H9 (cell line): Measurements from ENCODE around the gene CMTM8. TPM values are rescaled to one million over a fixed set of nuclear protein-coding genes. Genes with fewer than 3 reads are reported as not detected.

Source experiments
- DNase-seq: peaks from one replicate; pipeline ENCODE4 v3.0.0-alpha.2; 2017
- H2AFZ ChIP-seq: one replicate; pipeline ENCODE4 v1.6.1; 2013; ENCODE audit warnings: mild to moderate bottlenecking, low read length, control low read depth, moderate library complexity
- H2AK5ac ChIP-seq: 2 replicates; pipeline ENCODE4 v1.6.1; 2013; ENCODE audit warnings: low read length, control low read depth, mixed read lengths; ENCODE audit not compliant: insufficient read length
- H2BK120ac ChIP-seq: one replicate; pipeline ENCODE4 v1.6.1; 2013; ENCODE audit warnings: low read depth, mild to moderate bottlenecking, low read length, control low read depth, inconsistent platforms; ENCODE audit not compliant: poor library complexity, severe bottlenecking
- H2BK12ac ChIP-seq: 2 replicates; pipeline ENCODE4 v1.6.1; 2013; ENCODE audit warnings: low read length, control low read depth, mixed read lengths, low read depth; ENCODE audit not compliant: insufficient read length
- H2BK15ac ChIP-seq: 2 replicates; pipeline ENCODE4 v1.6.1; 2013; ENCODE audit warnings: low read depth, low read length, control low read depth
- H2BK20ac ChIP-seq: one replicate; pipeline ENCODE4 v1.6.1; 2013; ENCODE audit warnings: low read depth, mild to moderate bottlenecking, low read length, control low read depth, inconsistent platforms; ENCODE audit not compliant: poor library complexity, severe bottlenecking
- H2BK5ac ChIP-seq: 2 replicates; pipeline ENCODE4 v1.6.1; 2013; ENCODE audit warnings: low read length, control low read depth, mixed read lengths; ENCODE audit not compliant: insufficient read length
- H3K14ac ChIP-seq: 2 replicates; pipeline ENCODE4 v1.6.1; 2013; ENCODE audit warnings: low read length, control low read depth; ENCODE audit not compliant: insufficient read depth
- H3K18ac ChIP-seq: 2 replicates; pipeline ENCODE4 v1.6.1; 2013; ENCODE audit warnings: low read depth, mild to moderate bottlenecking, mixed read lengths, low read length, control low read depth; ENCODE audit not compliant: insufficient read length
- H3K23ac ChIP-seq: 2 replicates; pipeline ENCODE4 v1.6.1; 2013; ENCODE audit warnings: low read length, control low read depth, mixed read lengths, low read depth; ENCODE audit not compliant: insufficient read length
- H3K23me2 ChIP-seq: 2 replicates; pipeline ENCODE4 v1.6.1; 2013; ENCODE audit warnings: low read depth, mild to moderate bottlenecking, mixed read lengths, low read length, control low read depth; ENCODE audit not compliant: insufficient read length, poor library complexity, severe bottlenecking
- H3K27ac ChIP-seq: 2 replicates; pipeline ENCODE4 v1.5.1; 2013; ENCODE audit warnings: low read length, control low read depth, mixed read lengths, low read depth; ENCODE audit not compliant: insufficient read length
- H3K27me3 ChIP-seq: 2 replicates; pipeline ENCODE4 v1.6.1; 2013; ENCODE audit warnings: low read length, control low read depth, inconsistent platforms; ENCODE audit not compliant: insufficient read depth
- H3K4ac ChIP-seq: 2 replicates; pipeline ENCODE4 v1.6.1; 2013; ENCODE audit warnings: low read depth, mild to moderate bottlenecking, control low read depth, inconsistent platforms, low read length, moderate library complexity
- H3K4me1 ChIP-seq: 2 replicates; pipeline ENCODE4 v1.6.1; 2013; ENCODE audit warnings: low read length, control low read depth, inconsistent platforms; ENCODE audit not compliant: insufficient read depth
- H3K4me2 ChIP-seq: 2 replicates; pipeline ENCODE4 v1.6.1; 2013; ENCODE audit warnings: low read length, control low read depth, mixed read lengths; ENCODE audit not compliant: insufficient read length, insufficient read depth
- H3K56ac ChIP-seq: 2 replicates; pipeline ENCODE4 v1.6.1; 2013; ENCODE audit warnings: low read depth, mild to moderate bottlenecking, mixed read lengths, low read length, control low read depth; ENCODE audit not compliant: insufficient read length
- H3K79me1 ChIP-seq: 2 replicates; pipeline ENCODE4 v1.6.1; 2013; ENCODE audit warnings: low read depth, mild to moderate bottlenecking, moderate library complexity, low read length, control low read depth, inconsistent platforms; ENCODE audit not compliant: insufficient read depth, poor library complexity, severe bottlenecking
- H3K79me2 ChIP-seq: 2 replicates; pipeline ENCODE4 v1.6.1; 2013; ENCODE audit warnings: low read length, control low read depth, inconsistent platforms; ENCODE audit not compliant: insufficient read depth
- H3K9ac ChIP-seq: 2 replicates; pipeline ENCODE4 v1.6.1; 2013; ENCODE audit warnings: low read length, control low read depth, mixed read lengths; ENCODE audit not compliant: insufficient read length; ENCODE audit errors: extremely low read depth
- H3K9me3 ChIP-seq: one replicate; pipeline ENCODE4 v1.6.1; 2013; ENCODE audit warnings: low read depth, low read length, inconsistent platforms; ENCODE audit not compliant: control insufficient read depth
- H3T11ph ChIP-seq: one replicate; pipeline ENCODE4 v1.6.1; 2013; ENCODE audit warnings: mild to moderate bottlenecking, low read length, control low read depth, inconsistent platforms
- H4K20me1 ChIP-seq: one replicate; pipeline ENCODE4 v1.6.1; 2013; ENCODE audit not compliant: control insufficient read depth, insufficient read length, insufficient read depth
- H4K5ac ChIP-seq: 2 replicates; pipeline ENCODE4 v1.6.1; 2013; ENCODE audit warnings: low read depth, mild to moderate bottlenecking, mixed read lengths, low read length, control low read depth; ENCODE audit not compliant: insufficient read length
- H4K8ac ChIP-seq: replicated peaks from 2 replicates; pipeline ENCODE4 v1.6.1; 2013; ENCODE audit warnings: low read length, control low read depth, mixed read lengths, low read depth; ENCODE audit not compliant: insufficient read length
- H4K91ac ChIP-seq: 2 replicates; pipeline ENCODE4 v1.6.1; 2013; ENCODE audit warnings: low read depth, mild to moderate bottlenecking, moderate library complexity, mixed read lengths, low read length, control low read depth; ENCODE audit not compliant: insufficient read length
- H3K27ac Mint-ChIP-seq, 3 experiments: 2 replicates in 2 of 3; 3 replicates in 1 of 3; pipeline ENCODE4 v1.8.0; 2020 to 2021; ENCODE audit warnings: mixed read lengths in 3 of 3, mild to moderate bottlenecking in 1 of 3, moderate library complexity in 1 of 3
- H3K27me3 Mint-ChIP-seq: 2 replicates; pipeline ENCODE4 v1.8.0; 2021; ENCODE audit warnings: low read depth, mild to moderate bottlenecking, moderate library complexity, mixed read lengths
- H3K36me3 Mint-ChIP-seq, 3 experiments: 2 replicates in 2 of 3; 3 replicates in 1 of 3; pipeline ENCODE4 v1.8.0; 2020 to 2021; ENCODE audit warnings: low read depth in 3 of 3, mixed read lengths in 3 of 3; ENCODE audit not compliant: insufficient read depth in 1 of 3
- H3K4me1 Mint-ChIP-seq, 2 experiments: 2 replicates each; pipeline ENCODE4 v1.8.0; 2020; ENCODE audit warnings: mixed read lengths in 2 of 2
- H3K4me3 Mint-ChIP-seq, 2 experiments: 2 replicates in 1 of 2; 3 replicates in 1 of 2; pipeline ENCODE4 v1.8.0; 2020 to 2021; ENCODE audit warnings: mild to moderate bottlenecking in 2 of 2, mixed read lengths in 2 of 2, moderate library complexity in 1 of 2
- H3K9me3 Mint-ChIP-seq, 2 experiments: 2 replicates in 1 of 2; 3 replicates in 1 of 2; pipeline ENCODE4 v1.8.0; 2020; ENCODE audit warnings: mild to moderate bottlenecking in 2 of 2, mixed read lengths in 2 of 2, moderate library complexity in 1 of 2
- WGBS: extraction: QIAGEN DNeasy Blood & Tissue Kit; methylation state at CpG from one replicate; pipeline ENCODE4 v1.1.7; 2013; ENCODE audit warnings: missing lambda C conversion rate, low lambda C conversion rate, mixed read lengths; ENCODE audit not compliant: insufficient read length; ENCODE audit errors: extremely low coverage; 5-methylcytosine and 5-hydroxymethylcytosine counted together
- total RNA-seq: library from RNA; stranded (reverse); gene quantifications from 2 replicates; pipeline ENCODE4 v1.2.1, GENCODE V29; 2021
- TF ChIP-seq, protein P1 (sequence below): fragments of 200-600 bp; sonication (generic); conservative IDR thresholded peaks from 3 replicates; pipeline ENCODE4 v1.8.0; 2021; ENCODE audit warnings: antibody characterized with exemption, mild to moderate bottlenecking

Gene CMTM8
- total RNA-seq, 1 experiment from 2014 or later, result 4.0 TPM

DNA sequence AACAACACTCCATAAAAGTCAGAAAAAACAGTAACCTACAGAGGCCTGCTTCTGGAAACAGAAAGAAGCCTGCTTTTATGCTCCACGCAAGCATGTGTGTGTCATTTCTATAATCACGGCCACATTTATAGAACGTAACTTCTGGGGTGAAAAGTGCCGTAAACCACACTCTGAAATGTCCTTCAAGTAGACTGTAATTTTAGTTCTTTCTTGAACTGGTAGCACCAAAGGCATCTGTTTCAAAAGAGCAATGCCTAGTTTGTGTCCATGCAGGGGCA lies 133.7 kb downstream of the CMTM8 start:
- Histone ChIP-seq H3K79me1 (no peaks in the 10 kb centered on the region), H3K4me1 (peaks cover 2% of the 10 kb centered on the region; the same call in 1 of the 2 replicates), H3K14ac (no peak overlapping the region), H3T11ph (no peak overlapping the region), H2BK120ac (no peak overlapping the region), H2BK12ac (no peak overlapping the region), H3K9ac (no peak overlapping the region), H2BK5ac (no peak overlapping the region), H3K9me3 (no peaks in the 10 kb centered on the region), H4K8ac (no peak overlapping the region), H3K23me2 (no peaks in the 10 kb centered on the region), H2AFZ (no peak overlapping the region), H3K27me3 (no peaks in the 10 kb centered on the region), H3K56ac (no peak overlapping the region), H2BK15ac (no peak overlapping the region), H4K5ac (no peak overlapping the region), H3K79me2 (no peaks in the 10 kb centered on the region), H3K4me2 (no peak overlapping the region), H2AK5ac (no peak overlapping the region), H3K4ac (no peak overlapping the region), H4K91ac (no peak overlapping the region), H4K20me1 (no peaks in the 10 kb centered on the region), H2BK20ac (no peak overlapping the region), H3K18ac (no peak overlapping the region), H3K23ac (no peak overlapping the region), H3K27ac (no peak overlapping the region)
- H3K9me3 Mint-ChIP-seq, result no peaks in the 10 kb centered on the region
- WGBS, result no CpG with 5 or more reads among the region's 4 CpGs
- H3K4me1 Mint-ChIP-seq, result peaks cover 11 to 13% of the 10 kb centered on the region in 2 experiments
- no peak for DNase-seq
- no peaks in the 10 kb centered on the region for H3K27me3 Mint-ChIP-seq
- no peak overlapping the region for H3K4me3 Mint-ChIP-seq
- no peaks in the 10 kb centered on the region for H3K36me3 Mint-ChIP-seq
- H3K27ac Mint-ChIP-seq, result no peak overlapping the region
- TF ChIP-seq, protein P1, sequence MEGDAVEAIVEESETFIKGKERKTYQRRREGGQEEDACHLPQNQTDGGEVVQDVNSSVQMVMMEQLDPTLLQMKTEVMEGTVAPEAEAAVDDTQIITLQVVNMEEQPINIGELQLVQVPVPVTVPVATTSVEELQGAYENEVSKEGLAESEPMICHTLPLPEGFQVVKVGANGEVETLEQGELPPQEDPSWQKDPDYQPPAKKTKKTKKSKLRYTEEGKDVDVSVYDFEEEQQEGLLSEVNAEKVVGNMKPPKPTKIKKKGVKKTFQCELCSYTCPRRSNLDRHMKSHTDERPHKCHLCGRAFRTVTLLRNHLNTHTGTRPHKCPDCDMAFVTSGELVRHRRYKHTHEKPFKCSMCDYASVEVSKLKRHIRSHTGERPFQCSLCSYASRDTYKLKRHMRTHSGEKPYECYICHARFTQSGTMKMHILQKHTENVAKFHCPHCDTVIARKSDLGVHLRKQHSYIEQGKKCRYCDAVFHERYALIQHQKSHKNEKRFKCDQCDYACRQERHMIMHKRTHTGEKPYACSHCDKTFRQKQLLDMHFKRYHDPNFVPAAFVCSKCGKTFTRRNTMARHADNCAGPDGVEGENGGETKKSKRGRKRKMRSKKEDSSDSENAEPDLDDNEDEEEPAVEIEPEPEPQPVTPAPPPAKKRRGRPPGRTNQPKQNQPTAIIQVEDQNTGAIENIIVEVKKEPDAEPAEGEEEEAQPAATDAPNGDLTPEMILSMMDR, result no peak
